Measurements from ENCODE around the gene TDO2.

TDO2 gene

DNA sequence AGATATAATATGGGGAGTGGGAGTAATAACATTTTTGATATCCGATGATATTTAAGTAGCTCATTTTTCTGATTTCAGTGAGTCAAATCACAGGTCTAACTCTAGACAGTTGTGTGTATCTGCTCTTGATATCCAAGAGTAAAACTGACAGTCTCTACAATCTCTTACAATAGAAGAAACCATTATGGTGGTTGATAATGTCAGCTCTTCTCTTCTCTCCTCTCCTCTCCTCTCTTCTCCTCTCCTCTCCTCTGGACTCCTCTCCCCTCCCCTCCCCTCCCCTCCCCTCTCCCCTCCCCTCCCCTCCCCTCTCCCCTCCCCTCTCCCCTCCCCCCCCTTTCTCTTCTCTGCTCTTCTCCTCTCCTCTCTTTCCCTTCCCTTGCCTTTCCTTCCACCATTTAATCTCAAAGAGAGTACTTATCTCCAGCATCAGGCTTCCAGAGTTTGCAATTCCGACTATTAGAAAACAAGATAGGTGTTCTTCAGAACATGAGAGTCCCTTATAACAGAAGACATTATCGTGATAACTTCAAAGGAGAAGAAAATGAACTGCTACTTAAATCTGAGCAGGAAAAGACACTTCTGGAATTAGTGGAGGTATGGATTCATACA, 6.2 kb downstream of the TDO2 start:
- TF ChIP-seq REST (IDR thresholded peaks at IDR 0.05; ENCODE audit: insufficient replicate concordance, low read depth) (no peak), SPI1 (IDR thresholded peaks at IDR 0.05; ENCODE audit: borderline replicate concordance, low read depth) (no peak), POLR2AphosphoS5 (IDR thresholded peaks at IDR 0.05; ENCODE audit: low read depth) (no peak), GABPA (IDR thresholded peaks at IDR 0.05; ENCODE audit: low read depth) (no peak)
- TF ChIP-seq, protein P1, sequence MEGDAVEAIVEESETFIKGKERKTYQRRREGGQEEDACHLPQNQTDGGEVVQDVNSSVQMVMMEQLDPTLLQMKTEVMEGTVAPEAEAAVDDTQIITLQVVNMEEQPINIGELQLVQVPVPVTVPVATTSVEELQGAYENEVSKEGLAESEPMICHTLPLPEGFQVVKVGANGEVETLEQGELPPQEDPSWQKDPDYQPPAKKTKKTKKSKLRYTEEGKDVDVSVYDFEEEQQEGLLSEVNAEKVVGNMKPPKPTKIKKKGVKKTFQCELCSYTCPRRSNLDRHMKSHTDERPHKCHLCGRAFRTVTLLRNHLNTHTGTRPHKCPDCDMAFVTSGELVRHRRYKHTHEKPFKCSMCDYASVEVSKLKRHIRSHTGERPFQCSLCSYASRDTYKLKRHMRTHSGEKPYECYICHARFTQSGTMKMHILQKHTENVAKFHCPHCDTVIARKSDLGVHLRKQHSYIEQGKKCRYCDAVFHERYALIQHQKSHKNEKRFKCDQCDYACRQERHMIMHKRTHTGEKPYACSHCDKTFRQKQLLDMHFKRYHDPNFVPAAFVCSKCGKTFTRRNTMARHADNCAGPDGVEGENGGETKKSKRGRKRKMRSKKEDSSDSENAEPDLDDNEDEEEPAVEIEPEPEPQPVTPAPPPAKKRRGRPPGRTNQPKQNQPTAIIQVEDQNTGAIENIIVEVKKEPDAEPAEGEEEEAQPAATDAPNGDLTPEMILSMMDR (IDR thresholded peaks at IDR 0.05; ENCODE audit: insufficient read depth, low read length): no peak
- no peak overlapping the region for H3K4me3 ChIP-seq (replicated peaks; ENCODE audit: insufficient read depth, low read length)
- no peaks in the 10 kb centered on the region for H3K27me3 ChIP-seq (ENCODE audit: insufficient read depth, poor library complexity, severe bottlenecking)
- DNase-seq (ENCODE audit: low read depth in 1 of 2, low spot score in 1 of 2): no peak
- H3K27ac ChIP-seq (replicated peaks): no peak overlapping the region

DNA sequence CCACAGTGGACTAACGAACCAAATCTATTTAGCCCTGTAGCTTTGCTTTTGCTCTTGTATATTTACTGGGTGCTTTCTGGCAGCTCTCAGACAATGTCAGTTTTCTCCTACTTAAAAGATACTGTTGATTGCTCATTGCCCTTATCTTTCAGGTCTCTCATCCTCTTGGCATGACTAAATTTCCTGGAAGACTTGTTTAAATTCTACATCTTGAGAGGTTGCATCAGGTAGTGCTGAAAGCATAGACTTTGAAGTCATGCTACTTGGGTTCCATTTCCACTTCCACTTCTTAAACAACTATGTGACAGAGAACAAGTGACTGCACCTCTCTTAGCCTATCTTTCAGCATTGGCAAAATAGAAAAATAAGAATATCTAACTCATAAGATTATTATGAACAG, 8.4 kb downstream of the TDO2 start:
- DNase-seq (ENCODE audit: low read depth in 1 of 2, low spot score in 1 of 2): no peak
- Histone ChIP-seq H3K27ac (replicated peaks) (no peak overlapping the region), H3K4me3 (replicated peaks; ENCODE audit: insufficient read depth, low read length) (no peak overlapping the region), H3K27me3 (ENCODE audit: insufficient read depth, poor library complexity, severe bottlenecking) (no peaks in the 10 kb centered on the region)
- TF ChIP-seq REST (IDR thresholded peaks at IDR 0.05; ENCODE audit: insufficient replicate concordance, low read depth): no peak
- no peak for TF ChIP-seq POLR2AphosphoS5 (IDR thresholded peaks at IDR 0.05; ENCODE audit: low read depth)
- TF ChIP-seq, protein P1 (IDR thresholded peaks at IDR 0.05; ENCODE audit: insufficient read depth, low read length): no peak
- TF ChIP-seq SPI1 (IDR thresholded peaks at IDR 0.05; ENCODE audit: borderline replicate concordance, low read depth): no peak
- no peak for TF ChIP-seq GABPA (IDR thresholded peaks at IDR 0.05; ENCODE audit: low read depth)

DNA sequence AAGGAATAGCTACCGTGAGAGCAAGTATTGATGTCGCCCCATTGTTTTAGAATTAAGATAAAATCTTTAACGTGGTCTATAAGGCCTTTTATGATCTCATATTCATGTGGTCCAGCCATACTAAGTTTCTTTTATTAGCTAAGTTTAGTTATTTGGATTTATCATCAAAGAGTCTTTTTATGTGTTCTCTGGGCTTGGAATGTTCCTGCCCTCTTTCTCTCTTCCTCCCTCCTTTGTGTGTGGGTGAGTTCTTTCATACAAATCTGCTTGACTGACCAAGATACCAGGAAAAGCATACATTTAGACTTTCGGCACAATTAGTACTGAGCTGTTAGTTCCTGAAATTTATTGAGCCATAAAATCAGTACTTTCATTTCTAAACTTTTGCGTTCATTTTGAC, 11.3 kb downstream of the TDO2 start:
- DNase-seq (ENCODE audit: low read depth in 1 of 2, low spot score in 1 of 2): no peak
- TF ChIP-seq SPI1 (IDR thresholded peaks at IDR 0.05; ENCODE audit: borderline replicate concordance, low read depth) (no peak), REST (IDR thresholded peaks at IDR 0.05; ENCODE audit: insufficient replicate concordance, low read depth) (no peak), GABPA (IDR thresholded peaks at IDR 0.05; ENCODE audit: low read depth) (no peak)
- TF ChIP-seq, protein P1 (IDR thresholded peaks at IDR 0.05; ENCODE audit: insufficient read depth, low read length): no peak
- H3K27ac ChIP-seq (replicated peaks): no peak overlapping the region

More for the DNA sequence above, 11.3 kb downstream of the TDO2 start:
- no peaks in the 10 kb centered on the region for H3K27me3 ChIP-seq (ENCODE audit: insufficient read depth, poor library complexity, severe bottlenecking)
- H3K4me3 ChIP-seq (replicated peaks; ENCODE audit: insufficient read depth, low read length): no peak overlapping the region

All from HL-60 (cell line).